ENCODE measurements around the gene PPP1R15A.
"Not testable (repeated sequence)": the region's sequence is repeated elsewhere in the genome, so short reads cannot be mapped to it uniquely, and the experiment has no call there.

The PPP1R15A gene

DNA sequence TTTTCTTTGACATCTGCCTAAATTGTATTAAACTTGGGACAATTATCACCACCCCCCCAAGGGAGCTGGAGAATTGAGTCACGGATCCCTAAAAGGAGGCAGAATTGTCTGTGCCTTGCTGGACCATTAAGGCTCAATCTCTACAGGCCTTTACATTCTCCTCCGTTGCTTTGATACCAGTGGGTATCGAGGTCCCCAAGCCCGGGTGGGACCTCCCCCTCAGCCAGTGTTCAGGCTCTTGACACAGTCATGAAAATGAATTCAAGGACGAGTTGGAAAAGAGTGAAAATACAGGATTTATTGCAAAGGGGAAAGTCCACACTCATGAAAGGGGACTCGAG is 5.6 kb downstream of the PPP1R15A start:
- TF ChIP-seq, protein P1, sequence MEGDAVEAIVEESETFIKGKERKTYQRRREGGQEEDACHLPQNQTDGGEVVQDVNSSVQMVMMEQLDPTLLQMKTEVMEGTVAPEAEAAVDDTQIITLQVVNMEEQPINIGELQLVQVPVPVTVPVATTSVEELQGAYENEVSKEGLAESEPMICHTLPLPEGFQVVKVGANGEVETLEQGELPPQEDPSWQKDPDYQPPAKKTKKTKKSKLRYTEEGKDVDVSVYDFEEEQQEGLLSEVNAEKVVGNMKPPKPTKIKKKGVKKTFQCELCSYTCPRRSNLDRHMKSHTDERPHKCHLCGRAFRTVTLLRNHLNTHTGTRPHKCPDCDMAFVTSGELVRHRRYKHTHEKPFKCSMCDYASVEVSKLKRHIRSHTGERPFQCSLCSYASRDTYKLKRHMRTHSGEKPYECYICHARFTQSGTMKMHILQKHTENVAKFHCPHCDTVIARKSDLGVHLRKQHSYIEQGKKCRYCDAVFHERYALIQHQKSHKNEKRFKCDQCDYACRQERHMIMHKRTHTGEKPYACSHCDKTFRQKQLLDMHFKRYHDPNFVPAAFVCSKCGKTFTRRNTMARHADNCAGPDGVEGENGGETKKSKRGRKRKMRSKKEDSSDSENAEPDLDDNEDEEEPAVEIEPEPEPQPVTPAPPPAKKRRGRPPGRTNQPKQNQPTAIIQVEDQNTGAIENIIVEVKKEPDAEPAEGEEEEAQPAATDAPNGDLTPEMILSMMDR (IDR thresholded peaks at IDR 0.05; ENCODE audit: low read depth, low read length): no peak
- H3K4me3 ChIP-seq (ENCODE audit: low read depth, low read length): no peak overlapping the region

DNA sequence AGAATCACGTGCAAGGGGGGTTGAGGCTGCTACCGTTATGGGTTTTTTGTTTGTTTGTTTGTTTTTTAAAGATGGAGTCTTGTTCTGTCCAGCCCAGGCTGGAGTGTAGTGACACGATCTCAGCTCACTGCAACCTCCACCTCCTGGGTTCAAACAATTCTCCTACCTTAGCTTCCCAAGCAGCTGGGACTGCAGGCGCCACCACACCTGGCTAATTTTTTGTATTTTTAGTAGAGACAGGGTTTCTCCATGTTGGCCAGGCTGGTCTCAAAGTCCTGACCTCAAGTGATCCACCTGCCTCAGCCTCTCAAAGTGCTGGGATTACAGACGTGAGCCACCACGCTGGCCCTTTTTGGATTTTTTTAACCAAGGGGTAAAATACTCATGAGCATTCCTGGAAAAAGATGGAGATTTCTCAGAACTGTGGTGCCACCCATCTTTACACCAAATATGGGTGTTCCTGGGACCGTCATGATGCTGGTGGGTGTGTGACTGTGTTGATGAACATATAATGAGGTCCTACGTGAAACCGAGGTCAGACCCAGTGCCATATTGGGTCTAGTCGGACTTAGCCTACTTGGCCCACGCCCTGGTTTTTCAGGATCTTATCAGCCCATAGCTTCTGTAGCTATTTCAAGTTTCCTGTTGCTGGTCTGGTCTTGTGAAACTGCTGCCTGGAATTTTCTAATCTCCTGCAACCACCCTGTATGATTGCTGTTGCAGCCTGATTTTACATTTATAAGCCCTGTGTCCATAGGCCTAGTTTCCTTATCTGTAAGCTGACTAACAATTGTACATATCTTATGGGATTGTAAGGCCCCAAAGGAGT is 6.2 kb downstream of the PPP1R15A start:
- TF ChIP-seq, protein P1 (IDR thresholded peaks at IDR 0.05; ENCODE audit: low read depth, low read length): no peak
- no peak overlapping the region for H3K4me3 ChIP-seq (ENCODE audit: low read depth, low read length)

DNA sequence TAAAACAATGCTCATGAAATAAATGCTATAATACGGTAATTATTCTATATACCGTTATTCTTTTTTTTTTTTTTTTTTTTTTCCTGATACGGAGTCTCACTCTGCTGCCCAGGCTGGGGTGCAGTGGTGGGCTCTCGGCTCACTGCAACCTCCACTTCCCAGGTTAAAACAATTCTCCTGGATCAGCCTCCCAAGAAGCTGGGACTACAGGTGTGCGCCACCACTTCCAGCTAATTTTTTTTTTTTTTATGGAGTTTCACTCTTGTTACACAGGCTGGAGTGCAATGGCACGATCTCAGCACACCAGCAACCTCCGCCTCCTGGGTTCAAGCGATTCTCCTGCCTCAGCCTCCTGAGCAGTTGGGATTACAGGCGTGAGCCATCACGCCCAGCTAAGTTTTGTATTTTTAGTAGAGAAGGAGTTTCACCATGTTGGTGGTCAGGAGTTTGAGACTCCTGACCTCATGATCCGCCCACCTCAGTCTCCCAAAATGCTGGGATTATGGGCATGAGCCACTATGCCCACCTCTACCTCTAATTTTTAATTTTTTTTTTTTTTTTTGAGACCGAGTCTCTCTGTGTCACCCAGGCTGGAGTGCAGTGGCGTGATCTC is 6.9 kb downstream of the PPP1R15A start:
- TF ChIP-seq, protein P1 (IDR thresholded peaks at IDR 0.05; ENCODE audit: low read depth, low read length): no peak
- no peak overlapping the region for H3K4me3 ChIP-seq (ENCODE audit: low read depth, low read length)

DNA sequence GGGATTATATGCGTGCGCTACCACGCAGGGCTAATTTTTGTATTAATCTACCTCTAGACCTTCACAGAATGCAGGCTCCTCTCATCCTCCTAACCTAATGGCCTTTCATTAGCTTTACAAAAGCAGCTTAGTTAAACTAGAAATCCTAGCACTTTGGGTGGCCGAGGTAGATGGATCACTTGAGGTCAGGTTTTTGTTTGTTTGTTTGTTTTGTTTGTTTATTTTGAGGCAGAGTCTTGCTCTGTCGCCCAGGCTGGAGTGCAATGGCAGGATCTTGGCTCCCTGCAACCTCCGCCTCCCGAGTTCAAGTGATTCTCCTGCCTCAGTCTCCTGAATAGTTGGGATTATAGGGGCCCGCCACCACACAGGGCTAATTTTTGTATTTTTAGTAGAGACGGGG is 7.5 kb downstream of the PPP1R15A start:
- H3K4me3 ChIP-seq (ENCODE audit: low read depth, low read length): not testable (repeated sequence)

DNA sequence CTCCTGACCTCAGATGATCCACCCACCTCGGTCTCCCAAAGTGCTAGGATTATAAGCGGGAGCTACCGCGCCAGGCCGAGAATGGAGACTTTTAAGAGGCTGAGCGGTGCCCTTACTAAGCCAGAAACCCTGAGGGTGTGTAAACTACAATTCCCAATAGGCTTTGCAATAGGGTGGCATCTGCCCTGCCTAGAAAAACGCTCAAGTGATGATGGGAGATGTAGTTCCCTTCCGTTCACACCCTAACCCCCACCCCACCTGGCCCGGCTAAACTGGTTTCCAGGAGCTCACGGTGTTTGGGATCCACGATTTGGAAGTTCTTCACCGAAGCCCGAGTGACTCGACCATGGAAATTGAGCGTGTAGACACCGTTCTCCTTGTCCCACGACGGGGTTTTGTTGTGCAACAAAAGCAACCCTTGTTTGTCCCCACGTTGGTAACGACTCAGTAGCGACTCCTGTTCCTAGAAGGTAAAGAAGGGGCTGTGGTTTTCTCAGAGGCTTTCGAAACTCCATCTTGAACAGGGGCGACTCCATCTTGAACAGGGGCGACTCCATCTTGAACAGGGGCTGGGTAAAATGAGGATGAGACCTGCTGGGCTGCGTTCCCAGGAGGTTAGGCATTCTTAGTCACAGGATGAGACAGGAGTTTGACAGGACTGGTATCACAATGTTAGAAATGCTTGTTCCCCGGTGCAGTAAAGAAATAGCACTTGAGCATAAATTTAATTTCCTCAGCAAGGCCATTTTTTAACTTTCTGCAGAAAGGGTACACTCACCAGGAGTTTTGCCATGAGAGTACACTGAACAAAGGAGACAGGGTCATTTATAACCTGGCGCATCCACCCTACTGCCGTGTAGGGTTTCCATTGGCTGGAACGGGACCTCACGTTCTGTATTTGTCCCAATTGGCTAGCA is 9.8 kb downstream of the PPP1R15A start:
- TF ChIP-seq, protein P1 (IDR thresholded peaks at IDR 0.05; ENCODE audit: low read depth, low read length): no peak
- no peak overlapping the region for H3K4me3 ChIP-seq (ENCODE audit: low read depth, low read length)

DNA sequence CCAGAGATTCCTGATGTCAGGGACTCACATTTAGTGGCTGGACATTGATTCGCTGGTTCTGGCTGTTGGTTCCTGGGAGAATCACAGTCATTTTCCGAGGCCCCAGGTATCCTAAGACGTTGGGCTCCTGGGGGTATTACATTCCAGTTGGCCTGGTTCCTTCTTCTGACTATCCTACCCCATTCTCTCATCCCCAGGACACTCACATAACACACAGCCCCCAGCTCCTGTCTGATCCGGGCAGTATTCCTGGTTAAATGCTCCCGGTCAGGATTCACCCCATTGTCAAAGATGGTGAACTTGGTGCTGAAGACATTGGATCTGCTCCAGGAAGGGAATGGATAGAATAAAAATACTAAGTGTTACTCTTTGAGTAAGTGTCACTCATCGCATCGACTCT is 11.5 kb downstream of the PPP1R15A start:
- no peak overlapping the region for H3K4me3 ChIP-seq (ENCODE audit: low read depth, low read length)
- TF ChIP-seq, protein P1 (IDR thresholded peaks at IDR 0.05; ENCODE audit: low read depth, low read length): no peak

DNA sequence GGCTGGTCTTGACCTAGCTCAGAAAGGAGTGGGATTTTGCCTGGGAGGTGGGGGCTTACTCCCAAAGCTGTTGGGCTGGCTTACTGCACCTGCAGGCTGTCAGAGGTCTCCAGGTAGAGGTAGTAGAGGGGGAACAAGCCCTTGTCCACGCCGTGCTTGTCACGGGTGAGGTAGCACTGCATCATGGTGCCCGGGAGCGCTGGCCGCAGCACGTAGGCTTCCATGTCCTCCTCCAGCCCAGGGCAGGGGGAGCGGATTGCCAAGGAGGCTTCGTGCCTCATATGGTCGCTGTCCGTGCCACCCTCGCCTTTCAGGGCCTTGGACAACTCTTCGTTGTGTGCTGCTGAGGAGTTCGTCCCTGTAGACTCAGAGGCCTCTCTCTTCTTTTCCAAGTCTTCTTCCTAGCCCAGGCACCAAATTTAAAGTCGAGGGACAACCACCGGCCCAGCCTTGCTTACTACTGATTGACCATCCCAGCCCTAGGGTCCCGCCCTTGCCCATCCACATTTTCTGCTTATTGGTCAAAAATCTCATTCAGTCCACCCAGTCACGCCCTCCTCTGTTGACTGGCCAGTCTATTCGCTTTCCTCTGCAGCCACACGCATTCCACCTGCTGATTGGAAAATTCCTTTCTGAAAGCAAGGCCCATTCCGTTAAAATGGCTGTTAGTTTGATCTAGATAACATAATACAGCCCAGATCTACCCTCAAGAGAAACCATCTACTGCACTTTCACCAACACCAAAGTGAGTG is 15.8 kb downstream of the PPP1R15A start:
- TF ChIP-seq, protein P1 (IDR thresholded peaks at IDR 0.05; ENCODE audit: low read depth, low read length): no peak
- no peak overlapping the region for H3K4me3 ChIP-seq (ENCODE audit: low read depth, low read length)

DNA sequence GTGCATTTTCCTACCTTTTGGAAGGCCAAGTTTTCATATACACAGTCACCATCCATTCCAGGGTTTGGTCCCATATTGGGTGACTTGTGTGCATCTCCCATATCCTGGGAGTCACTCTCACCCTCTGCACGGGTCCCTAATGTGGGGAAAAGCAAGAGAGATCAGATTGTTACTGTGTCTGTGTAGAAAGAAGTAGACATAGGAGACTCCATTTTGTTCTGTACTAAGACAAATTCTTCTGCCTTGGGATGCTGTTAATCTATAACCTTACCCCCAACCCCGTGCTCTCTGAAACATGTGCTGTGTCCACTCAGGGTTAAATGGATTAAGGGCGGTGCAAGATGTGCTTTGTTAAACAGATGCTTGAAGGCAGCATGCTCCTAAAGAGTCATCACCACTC is 17.3 kb downstream of the PPP1R15A start:
- H3K4me3 ChIP-seq (ENCODE audit: low read depth, low read length): not testable (repeated sequence)
